Midbrain (tissue), 1 donor: ENCODE results near the gene CUTA.

Source experiments
- DNase-seq: peaks from one replicate; lab custom pipeline; 2025; lab: John Stamatoyannopoulos, UW

The CUTA gene, protein sequence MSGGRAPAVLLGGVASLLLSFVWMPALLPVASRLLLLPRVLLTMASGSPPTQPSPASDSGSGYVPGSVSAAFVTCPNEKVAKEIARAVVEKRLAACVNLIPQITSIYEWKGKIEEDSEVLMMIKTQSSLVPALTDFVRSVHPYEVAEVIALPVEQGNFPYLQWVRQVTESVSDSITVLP

DNA sequence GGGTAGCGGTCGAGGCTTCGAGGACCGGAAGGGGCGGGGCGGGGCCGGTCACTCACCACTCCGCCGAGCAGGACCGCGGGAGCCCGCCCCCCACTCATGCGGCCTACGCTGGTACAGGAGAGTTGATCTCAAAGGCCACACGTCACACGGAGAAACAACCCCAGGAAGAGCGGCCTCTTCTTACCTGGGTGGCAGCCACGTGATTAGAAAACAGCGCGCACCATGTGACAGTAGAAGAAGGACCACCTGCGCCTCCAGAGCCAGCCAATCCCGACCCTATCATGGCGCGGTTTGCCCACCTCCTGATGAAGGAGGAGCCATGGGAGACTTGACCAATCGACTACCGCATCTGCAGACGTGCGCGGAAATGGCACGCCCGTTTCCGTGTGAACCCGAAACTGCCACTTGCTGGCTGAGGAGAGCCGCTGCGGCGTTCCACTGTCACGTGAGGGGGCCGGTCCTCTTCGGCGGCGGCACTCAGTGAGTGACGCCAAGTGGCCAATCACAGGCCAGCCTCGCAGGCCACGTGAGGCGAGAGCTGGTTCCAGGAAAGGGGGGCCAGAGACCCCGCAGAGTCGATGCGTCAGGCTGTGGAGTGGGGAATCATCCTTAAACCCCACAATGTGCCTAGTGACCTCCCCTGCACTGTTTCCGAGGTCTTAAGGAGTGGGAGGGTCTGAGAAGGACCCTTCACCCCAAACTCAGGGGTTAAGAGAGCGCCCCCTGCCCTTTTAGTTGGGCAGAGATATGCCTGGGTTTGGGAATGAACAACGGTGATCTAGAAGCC, at the start of gene CUTA:
Gene CUTA, minus strand, starts transcription at position 205 of the 787 bp plus-strand sequence. Its CDS starts 107 bp downstream, at position 98.
- peak; percentile 100 for DNase-seq

DNA sequence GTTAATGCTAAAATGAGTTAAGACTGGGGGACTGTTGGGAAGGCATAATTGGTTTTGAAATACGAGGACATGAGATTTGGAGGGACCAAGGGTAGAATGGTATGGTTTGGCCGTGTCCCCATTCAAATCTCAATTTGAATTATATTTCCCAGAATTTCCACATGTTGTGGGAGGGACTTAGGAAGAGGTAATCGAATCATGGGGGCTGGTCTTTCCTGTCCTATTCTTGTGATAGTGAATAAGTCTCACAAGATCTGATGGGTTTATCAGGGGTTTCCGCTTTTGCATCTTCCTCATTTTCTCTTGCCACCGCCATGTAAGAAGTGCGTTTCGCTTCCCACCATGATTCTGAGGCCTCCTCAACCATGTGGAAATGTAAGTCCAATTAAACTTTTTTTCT, 49.2 kb upstream of the CUTA start:
- DNase-seq: no peak

GRCh38 chr6:33466075-33466735, 48.3 kb upstream of the CUTA start:
- DNase-seq: no peak

DNA sequence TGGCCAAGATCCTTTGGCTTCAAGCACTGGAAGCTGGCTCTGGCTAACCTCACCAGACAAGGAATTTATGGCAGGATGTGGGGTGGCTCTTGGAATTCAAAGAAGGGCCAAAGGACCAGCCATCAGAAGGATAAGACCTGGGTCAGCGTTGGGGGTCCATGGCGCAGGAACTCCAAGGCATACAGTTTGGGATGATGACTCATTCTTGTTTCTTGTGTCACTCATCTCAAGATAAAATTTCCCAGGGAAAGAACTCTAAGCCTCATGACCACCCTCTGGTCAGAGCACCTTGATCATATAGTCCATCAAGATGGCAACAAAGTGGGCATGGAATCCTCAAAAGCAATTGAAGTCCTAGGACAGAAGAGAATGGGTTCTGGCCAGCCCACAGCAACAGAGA, 41.3 kb upstream of the CUTA start:
- DNase-seq: no peak

DNA sequence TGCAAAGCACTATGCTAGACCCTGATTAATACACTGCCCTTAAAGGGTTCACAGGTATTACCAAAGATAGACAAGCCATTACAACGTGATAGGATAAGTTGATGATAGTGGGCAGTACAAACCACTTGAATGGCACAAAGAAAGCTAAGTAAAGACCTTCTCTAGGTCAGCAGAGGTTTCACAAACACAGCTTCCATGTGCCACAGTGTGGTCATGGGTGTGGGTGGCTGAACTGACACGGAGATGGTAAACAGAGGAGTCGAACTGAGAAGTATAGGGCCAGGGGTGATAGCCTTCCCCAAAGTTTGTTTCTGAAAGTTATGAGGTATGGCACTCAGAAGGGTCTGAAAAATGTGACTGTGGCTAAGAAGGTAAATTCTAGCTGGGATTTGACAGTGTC, 40.8 kb upstream of the CUTA start:
- DNase-seq: no peak

- DNase-seq: no peak
Measured at GRCh38 chr6:33456156-33456555, 38.2 kb upstream of the CUTA start.

GRCh38 chr6:33455051-33455450, 37.1 kb upstream of the CUTA start:
- DNase-seq: no peak

DNA sequence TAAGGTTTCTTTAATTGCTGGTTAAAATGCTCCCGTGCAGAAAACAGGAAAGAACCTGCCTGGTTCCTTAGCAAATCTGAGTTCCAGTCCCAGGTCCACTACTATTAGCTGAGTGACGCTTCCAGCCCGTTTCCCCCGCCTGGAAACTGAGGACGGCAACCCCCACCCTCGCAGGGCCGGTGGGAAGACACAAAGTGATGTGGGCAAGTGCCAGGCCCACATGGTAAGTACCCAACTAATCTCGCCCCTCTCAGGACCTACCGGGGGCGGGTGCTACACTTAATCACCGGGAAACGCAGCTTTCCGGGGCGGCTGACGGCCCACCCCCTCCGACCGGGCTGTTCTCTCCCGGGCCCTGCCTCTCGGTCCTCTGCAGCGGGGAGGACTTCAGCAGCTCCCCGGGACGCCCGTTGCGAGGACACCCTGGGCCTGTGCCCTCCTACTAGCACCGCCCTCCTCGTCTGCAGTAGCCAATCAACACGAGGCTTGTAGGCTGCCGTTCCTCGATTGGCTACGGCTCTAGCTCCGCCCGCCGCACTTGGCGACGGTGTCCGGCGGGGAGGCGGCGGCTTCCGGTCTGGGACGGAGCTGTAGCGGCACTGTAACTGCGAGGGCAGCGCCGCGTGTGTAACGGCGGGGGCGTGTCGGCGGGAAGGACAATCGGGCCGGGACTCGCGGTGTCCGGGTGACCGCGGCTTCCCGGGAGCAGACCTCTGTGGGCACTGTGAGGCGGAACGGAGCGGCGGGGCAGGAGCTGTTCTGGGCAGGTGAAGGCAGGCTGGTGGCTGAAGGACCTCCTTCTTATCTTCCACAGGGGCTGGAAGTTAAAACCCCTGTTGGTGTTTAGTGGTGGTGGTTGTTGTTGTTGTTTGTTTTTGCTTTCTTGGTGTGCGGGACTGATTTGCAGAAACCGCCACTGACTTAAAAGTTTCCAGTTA, 36.4 kb upstream of the CUTA start, which contains the start of gene ZBTB9:
Gene ZBTB9, plus strand, starts transcription at position 568 of the 938 bp plus-strand sequence. CDS start 525 bp downstream, outside the sequence.
- peak; percentile 98 for DNase-seq

DNA sequence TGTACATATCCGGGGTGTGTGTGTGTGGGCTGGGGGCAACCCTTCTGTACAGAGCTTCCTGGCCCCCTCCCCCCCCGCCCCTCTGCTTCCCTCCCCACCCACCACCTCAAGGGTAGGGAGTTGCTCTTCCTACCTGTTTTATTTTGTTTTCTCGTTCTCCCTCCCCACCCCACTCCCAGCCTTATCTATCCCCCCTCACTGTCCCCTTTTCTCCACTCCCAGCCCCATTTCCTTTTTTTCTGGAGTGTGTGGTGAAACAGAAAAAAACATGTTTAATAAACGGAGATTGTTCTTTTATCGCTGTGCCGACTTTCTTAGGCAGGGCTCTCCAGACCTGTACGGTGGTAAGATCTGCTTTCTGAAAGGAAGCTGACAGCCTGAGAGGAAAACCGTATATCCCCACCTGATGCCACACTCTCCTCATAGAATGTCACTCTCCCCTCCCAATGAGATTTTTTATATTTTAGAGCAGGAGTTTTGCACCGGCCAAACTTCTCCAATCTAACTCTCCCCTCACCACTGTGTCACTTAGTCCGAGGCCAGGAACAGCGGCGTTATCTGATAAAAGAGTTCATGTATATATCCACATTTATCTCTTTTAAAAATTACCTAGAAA, 35.6 kb upstream of the CUTA start:
- DNase-seq: no peak

DNA sequence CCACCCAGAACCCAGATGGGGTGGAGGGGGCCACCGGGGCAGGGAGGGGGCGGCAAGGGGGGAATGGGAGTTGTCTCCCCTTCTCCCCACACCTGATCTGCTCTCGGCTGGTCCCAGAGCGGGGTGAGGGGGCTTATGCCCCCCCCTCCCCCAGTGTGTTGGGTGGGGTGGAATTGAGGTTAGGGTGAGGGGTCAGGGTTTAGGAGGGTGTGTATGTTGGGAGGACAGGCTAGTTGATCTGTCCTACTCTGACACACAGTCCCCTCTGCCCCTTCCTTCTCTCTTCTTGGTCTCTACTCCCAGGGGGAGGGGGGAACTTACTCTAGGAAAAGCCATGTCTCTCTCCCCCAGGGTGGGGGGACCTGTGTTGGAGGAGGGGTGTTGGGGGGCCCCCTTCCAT, 34.6 kb upstream of the CUTA start:
- no peak for DNase-seq

GRCh38 chr6:33451606-33452005, 33.7 kb upstream of the CUTA start:
- DNase-seq: no peak

GRCh38 chr6:33450434-33450833, 32.5 kb upstream of the CUTA start:
- DNase-seq: no peak

DNA sequence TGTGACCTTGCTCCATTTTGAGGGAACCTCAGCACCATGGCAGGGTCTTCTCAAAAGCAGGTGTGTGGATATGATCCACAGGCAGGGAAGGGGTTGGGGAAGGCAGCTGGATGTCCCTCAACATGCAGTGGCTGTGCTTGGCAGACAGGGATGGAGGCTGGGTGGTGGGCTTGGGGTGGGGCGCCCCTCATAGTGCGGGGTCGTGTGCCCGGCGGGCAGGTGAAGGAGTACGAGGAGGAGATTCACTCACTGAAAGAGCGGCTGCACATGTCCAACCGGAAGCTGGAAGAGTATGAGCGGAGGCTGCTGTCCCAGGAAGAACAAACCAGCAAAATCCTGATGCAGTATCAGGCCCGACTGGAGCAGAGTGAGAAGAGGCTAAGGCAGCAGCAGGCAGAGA, 28.4 kb upstream of the CUTA start:
- no peak for DNase-seq

- no peak for DNase-seq
Measured at GRCh38 chr6:33445119-33445603, 27.3 kb upstream of the CUTA start.

DNA sequence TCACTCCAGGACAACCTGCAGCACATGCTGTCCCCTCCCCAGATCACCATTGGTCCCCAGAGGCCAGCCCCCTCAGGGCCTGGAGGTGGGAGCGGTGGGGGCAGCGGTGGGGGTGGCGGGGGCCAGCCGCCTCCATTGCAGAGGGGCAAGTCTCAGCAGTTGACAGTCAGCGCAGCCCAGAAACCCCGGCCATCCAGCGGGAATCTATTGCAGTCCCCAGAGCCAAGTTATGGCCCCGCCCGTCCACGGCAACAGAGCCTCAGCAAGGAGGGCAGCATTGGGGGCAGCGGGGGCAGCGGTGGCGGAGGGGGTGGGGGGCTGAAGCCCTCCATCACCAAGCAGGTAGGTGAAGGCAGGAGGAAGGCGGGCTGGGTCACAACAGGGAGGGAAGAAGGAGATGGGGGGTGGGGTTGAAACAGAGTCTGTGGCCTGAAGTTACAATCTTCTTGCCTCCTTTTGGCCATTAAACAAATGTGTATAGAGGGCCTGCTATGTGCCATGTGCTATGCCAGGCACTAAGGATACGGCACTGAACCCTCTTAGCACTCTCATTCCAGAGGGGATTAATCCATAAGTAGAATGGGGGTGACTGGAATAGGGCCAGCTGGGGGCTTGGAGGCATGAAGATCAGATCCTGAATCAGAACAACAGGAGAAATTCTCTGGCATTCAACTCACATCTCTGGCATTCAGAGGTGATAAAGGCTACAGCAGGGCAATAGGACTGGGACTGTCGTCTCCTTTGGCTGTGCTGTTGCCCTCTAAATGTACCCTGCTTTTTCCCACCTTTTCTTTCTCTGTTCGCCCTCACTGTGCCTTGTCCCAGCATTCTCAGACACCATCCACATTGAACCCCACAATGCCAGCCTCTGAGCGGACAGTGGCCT, 26.0 kb upstream of the CUTA start:
- no peak for DNase-seq

- DNase-seq: no peak
Measured at GRCh38 chr6:33443025-33443424, 25.1 kb upstream of the CUTA start.

DNA sequence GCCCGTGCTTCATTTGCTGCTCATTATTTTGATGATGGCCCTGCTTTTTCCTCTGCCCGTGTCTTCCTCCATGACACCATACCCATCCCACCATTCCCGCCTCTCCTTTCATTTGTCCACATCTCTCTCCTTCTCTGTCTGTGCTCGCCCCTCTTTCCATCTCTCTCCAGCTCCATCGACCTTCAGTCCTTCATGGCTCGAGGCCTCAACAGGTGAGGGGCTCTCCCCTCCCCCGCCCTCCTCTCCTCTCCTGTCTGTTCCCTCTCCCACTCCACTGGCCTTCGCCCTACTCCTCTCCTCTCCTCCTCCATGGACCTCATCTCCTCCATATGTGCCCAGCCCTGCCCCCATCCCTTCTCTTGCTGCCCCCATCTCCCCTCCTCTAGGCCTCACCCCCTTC, 24.4 kb upstream of the CUTA start:
- no peak for DNase-seq

GRCh38 chr6:33441457-33441856, 23.6 kb upstream of the CUTA start:
- DNase-seq: no peak

- no peak for DNase-seq
Measured at GRCh38 chr6:33440649-33441309, 22.9 kb upstream of the CUTA start.
